Ectodermal cell (in vitro differentiated cells): ENCODE results near the gene GLIPR1.

ENCODE experiments used
- H3K27ac ChIP-seq: 2 replicates; pipeline ENCODE4 v1.7.0; 2013; ENCODE audit warnings: mild to moderate bottlenecking, low read depth, low read length; ENCODE audit not compliant: insufficient read depth, poor library complexity, severe bottlenecking
- H3K27me3 ChIP-seq: 2 replicates; pipeline ENCODE4 v1.7.0; 2013; ENCODE audit warnings: mild to moderate bottlenecking, low read length; ENCODE audit not compliant: insufficient read depth, control insufficient read depth, poor library complexity, severe bottlenecking
- H3K36me3 ChIP-seq: one replicate; pipeline ENCODE4 v1.7.0; 2013; ENCODE audit warnings: low read length; ENCODE audit not compliant: control insufficient read depth, insufficient read depth
- H3K4me1 ChIP-seq: one replicate; pipeline ENCODE4 v1.7.0; 2013; ENCODE audit warnings: low read length; ENCODE audit not compliant: control insufficient read depth, insufficient read depth
- H3K4me3 ChIP-seq: 2 replicates; pipeline ENCODE4 v1.7.0; 2013; ENCODE audit warnings: low read depth, low read length, control low read depth; ENCODE audit not compliant: insufficient read depth
- H3K9me3 ChIP-seq: 2 replicates; pipeline ENCODE4 v1.7.0; 2013; ENCODE audit warnings: mild to moderate bottlenecking, low read length, moderate library complexity; ENCODE audit not compliant: control insufficient read depth
- WGBS, 2 experiments: methylation state at CpG; one replicate each; pipeline ENCODE4 v1.1.7; 2013; ENCODE audit warnings: missing lambda C conversion rate in 2 of 2; 5-methylcytosine and 5-hydroxymethylcytosine counted together

The GLIPR1 gene

DNA sequence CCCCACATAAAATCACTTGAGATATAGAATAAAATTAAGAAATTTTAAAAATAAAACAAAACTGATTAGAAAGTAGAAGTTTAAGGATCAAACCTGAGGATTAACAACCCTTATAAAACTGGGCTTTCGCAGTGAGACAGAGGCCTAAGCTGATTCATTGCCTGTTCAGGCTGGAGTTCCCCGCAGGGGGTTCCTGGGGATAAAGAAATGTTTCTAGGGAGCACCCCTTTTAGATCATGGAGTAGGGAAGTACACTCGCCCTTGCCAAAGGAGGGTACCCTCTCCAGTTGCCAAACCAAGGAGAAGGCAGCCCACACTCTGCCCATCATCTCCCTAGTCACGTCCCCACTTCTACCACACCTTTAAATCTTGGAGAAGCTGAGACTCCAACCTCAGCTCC lies 6.8 kb downstream of the GLIPR1 start:
- no peak overlapping the region for H3K4me3 ChIP-seq
- 80 to 85% methylated on average over 4 of the region's 4 CpGs for WGBS, 2 experiments
- H3K4me1 ChIP-seq = no peaks in the 10 kb centered on the region
- H3K9me3 ChIP-seq = no peaks in the 10 kb centered on the region
- no peaks in the 10 kb centered on the region for H3K36me3 ChIP-seq
- no peak overlapping the region for H3K27ac ChIP-seq
- H3K27me3 ChIP-seq = no peaks in the 10 kb centered on the region

DNA sequence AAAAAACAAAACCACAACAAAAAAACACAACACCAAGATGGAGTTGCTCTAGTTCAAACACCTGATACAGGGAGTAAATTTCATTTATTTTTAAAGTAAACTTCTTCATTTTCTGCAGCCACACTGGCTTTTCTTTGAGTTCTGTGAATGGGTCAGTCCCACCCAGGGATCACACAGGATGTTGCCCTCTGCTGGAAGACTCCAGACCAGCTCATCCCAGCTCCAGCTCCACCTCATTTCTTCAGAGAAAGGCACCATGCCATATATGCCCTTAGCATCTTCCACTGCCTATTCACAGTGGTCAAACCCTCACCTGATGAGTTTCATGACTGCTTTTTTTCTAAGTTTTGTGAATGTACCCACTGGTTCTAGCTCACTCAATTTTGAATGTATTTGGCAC lies 8.0 kb downstream of the GLIPR1 start:
- Histone ChIP-seq H3K4me3 (no peak overlapping the region), H3K27ac (no peak overlapping the region)

GRCh38 chr12:75489187-75489586 lies 8.6 kb downstream of the GLIPR1 start:
- Histone ChIP-seq H3K4me1 (no peaks in the 10 kb centered on the region), H3K27me3 (no peaks in the 10 kb centered on the region), H3K36me3 (no peaks in the 10 kb centered on the region), H3K4me3 (no peak overlapping the region), H3K9me3 (no peaks in the 10 kb centered on the region), H3K27ac (no peak overlapping the region)
- WGBS, 2 experiments = 93 to 95% methylated on average over 2 of the region's 2 CpGs

More for the DNA sequence above, 8.0 kb downstream of the GLIPR1 start:
- H3K27me3 ChIP-seq = no peaks in the 10 kb centered on the region
- H3K4me1 ChIP-seq = no peaks in the 10 kb centered on the region
- no peaks in the 10 kb centered on the region for H3K36me3 ChIP-seq
- no peaks in the 10 kb centered on the region for H3K9me3 ChIP-seq

DNA sequence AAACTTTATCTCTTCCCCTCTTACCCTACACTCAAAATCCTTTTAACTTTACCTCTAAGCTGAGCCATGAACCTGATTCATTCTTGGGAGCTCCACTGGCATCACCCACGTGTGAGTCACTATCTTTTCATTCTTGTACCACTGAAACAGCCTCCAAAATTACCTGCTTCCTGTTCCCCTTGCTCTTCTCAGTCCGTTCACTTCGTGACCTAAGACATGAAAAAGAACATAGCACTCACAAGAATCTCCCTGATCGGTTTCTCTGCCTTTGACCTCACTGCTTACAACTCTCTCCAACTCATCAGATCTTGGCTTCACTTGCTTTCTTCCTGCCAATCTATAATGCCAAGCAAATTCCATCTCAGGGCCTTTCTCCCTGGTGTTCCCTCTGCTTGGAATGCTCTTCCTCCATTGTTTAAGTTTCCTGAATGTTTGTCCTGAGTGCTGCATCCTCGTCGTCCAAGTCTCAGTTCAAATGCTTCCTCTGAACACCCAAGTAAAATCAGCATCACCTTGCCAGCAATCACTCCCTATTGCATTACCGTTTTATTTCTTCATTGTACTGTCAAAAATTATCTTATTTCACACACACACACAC lies 9.2 kb downstream of the GLIPR1 start:
- Histone ChIP-seq H3K27me3 (no peaks in the 10 kb centered on the region), H3K9me3 (no peaks in the 10 kb centered on the region), H3K4me1 (no peaks in the 10 kb centered on the region), H3K4me3 (no peak overlapping the region), H3K27ac (no peak overlapping the region), H3K36me3 (no peaks in the 10 kb centered on the region)
- 83 to 87% methylated on average over 7 of the region's 7 CpGs for whole genome bisulfite sequencing, 2 experiments

- H3K27ac ChIP-seq = no peak overlapping the region
- no peak overlapping the region for H3K4me3 ChIP-seq
- no peaks in the 10 kb centered on the region for H3K9me3 ChIP-seq
- 93 to 97% methylated on average over 2 of the region's 2 CpGs for WGBS, 2 experiments
- H3K4me1 ChIP-seq = no peaks in the 10 kb centered on the region
- no peaks in the 10 kb centered on the region for H3K36me3 ChIP-seq
- no peaks in the 10 kb centered on the region for H3K27me3 ChIP-seq
Measured at GRCh38 chr12:75491169-75491568, 10.6 kb downstream of the GLIPR1 start.

DNA sequence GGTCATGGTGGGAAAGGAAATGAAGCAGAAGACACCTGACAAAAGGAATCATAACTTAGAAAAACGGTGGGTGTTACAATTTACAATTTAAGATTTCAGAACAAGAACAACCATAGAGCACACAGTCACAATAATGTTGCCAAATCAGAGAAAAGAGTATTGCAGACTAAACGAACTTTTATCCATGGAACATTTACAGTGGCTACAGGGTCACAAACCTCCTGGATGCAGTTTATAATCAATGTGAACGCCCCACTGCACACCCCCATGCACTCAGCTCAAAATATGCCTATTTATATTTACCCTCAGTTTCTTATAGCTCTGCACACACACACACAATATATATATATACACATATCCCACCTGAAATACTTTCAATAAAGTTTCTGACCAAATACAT lies 22.9 kb downstream of the GLIPR1 start:
- no peaks in the 10 kb centered on the region for H3K27me3 ChIP-seq
- H3K27ac ChIP-seq = no peak overlapping the region
- WGBS, 2 experiments = 83 to 84% methylated on average over 3 of the region's 3 CpGs
- no peaks in the 10 kb centered on the region for H3K4me1 ChIP-seq
- no peaks in the 10 kb centered on the region for H3K9me3 ChIP-seq
- H3K4me3 ChIP-seq = no peak overlapping the region
- H3K36me3 ChIP-seq = peaks cover 15% of the 10 kb centered on the region

GRCh38 chr12:75503866-75504265 lies 23.3 kb downstream of the GLIPR1 start:
- 96% methylated on average over 3 of the region's 3 CpGs for WGBS, 2 experiments
- Histone ChIP-seq H3K27ac (no peak overlapping the region), H3K4me3 (no peak overlapping the region), H3K4me1 (no peaks in the 10 kb centered on the region), H3K27me3 (no peaks in the 10 kb centered on the region), H3K9me3 (no peaks in the 10 kb centered on the region), H3K36me3 (peaks cover 11% of the 10 kb centered on the region)

GRCh38 chr12:75505706-75506312 lies 25.3 kb downstream of the GLIPR1 start:
- H3K4me3 ChIP-seq = no peak overlapping the region
- no peaks in the 10 kb centered on the region for H3K27me3 ChIP-seq
- H3K4me1 ChIP-seq = peaks cover 3% of the 10 kb centered on the region
- no peak overlapping the region for H3K27ac ChIP-seq
- peaks cover 11% of the 10 kb centered on the region for H3K36me3 ChIP-seq
- 86 to 100% methylated on average over 1 to 2 of the region's 2 CpGs for WGBS, 2 experiments
- H3K9me3 ChIP-seq = no peaks in the 10 kb centered on the region

- 90 to 92% methylated on average over 1 to 2 of the region's 2 CpGs for WGBS, 2 experiments
- no peak overlapping the region for H3K4me3 ChIP-seq
- H3K9me3 ChIP-seq = no peaks in the 10 kb centered on the region
- no peak overlapping the region for H3K27ac ChIP-seq
- peaks cover 9% of the 10 kb centered on the region for H3K36me3 ChIP-seq
- H3K4me1 ChIP-seq = peaks cover 3% of the 10 kb centered on the region
- no peaks in the 10 kb centered on the region for H3K27me3 ChIP-seq
Measured at GRCh38 chr12:75507086-75507485, 26.5 kb downstream of the GLIPR1 start.

DNA sequence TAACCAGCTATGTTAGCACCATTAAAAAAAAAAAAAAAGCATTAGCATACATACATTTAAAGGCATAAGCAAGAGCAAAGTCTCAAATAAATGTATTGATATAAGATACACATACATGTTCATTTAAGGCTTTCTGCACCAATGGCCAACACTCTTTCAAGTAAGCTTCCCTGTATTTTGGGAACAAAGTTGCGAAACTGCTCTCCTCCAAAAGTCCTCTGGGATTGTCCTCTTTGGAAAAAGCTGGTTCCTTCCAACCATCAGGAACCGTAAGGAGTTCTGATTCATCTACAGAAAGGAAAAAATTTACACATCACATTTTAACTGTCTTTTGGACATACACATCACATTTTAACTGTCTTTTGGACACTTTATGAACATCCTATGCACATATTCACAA lies 27.6 kb downstream of the GLIPR1 start:
- H3K4me3 ChIP-seq = no peak overlapping the region
- no peak overlapping the region for H3K27ac ChIP-seq
- peaks cover 3% of the 10 kb centered on the region for H3K4me1 ChIP-seq
- H3K9me3 ChIP-seq = no peaks in the 10 kb centered on the region
- WGBS, 2 experiments = 93 to 95% methylated on average over 2 of the region's 2 CpGs
- H3K36me3 ChIP-seq = peaks cover 6% of the 10 kb centered on the region
- no peaks in the 10 kb centered on the region for H3K27me3 ChIP-seq
